ENCODE data around the gene BRAT1. TPM values are rescaled to one million over a fixed set of nuclear protein-coding genes. Genes with fewer than 3 reads are reported as not detected.

Gene BRAT1
- total and polyA plus RNA-seq, 5 donors = 15.4 to 19.0 (median 16.5) TPM

- whole genome bisulfite sequencing = 87% methylated on average over 36 of the region's 36 CpGs
- intact Hi-C loops (cut with DNase I) = no loop called here
- ATAC-seq = no peak
- no peaks in the 10 kb centered on the region for H3K27me3 ChIP-seq (ENCODE audit: control insufficient read depth, insufficient read depth)
- peak; percentile 24 to 58 (median 55) for DNase-seq
- no peak overlapping the region for H3K4me3 ChIP-seq (ENCODE audit: low read length)
- H3K9me3 ChIP-seq (ENCODE audit: control insufficient read depth, low read length) = no peaks in the 10 kb centered on the region
- H3K27ac ChIP-seq (ENCODE audit: low read length) = no peak overlapping the region
- H3K4me1 ChIP-seq (ENCODE audit: control insufficient read depth, insufficient read depth, low read length) = peaks cover 7% of the 10 kb centered on the region
These were observed 29.4 kb downstream of the BRAT1 start for GRCh38 chr7:2525658-2526630.

- intact Hi-C loops (cut with DNase I) = no loop called here
- no peak for ATAC-seq
- no peak overlapping the region for H3K27ac ChIP-seq (ENCODE audit: low read length)
- H3K4me1 ChIP-seq (ENCODE audit: control insufficient read depth, insufficient read depth, low read length) = peaks cover 6% of the 10 kb centered on the region
- peak; percentile 18 to 70 (median 55) for DNase-seq
- no peak overlapping the region for H3K4me3 ChIP-seq (ENCODE audit: low read length)
- 83% methylated on average over 53 of the region's 53 CpGs for WGBS
- H3K27me3 ChIP-seq (ENCODE audit: control insufficient read depth, insufficient read depth) = no peaks in the 10 kb centered on the region
- no peaks in the 10 kb centered on the region for H3K9me3 ChIP-seq (ENCODE audit: control insufficient read depth, low read length)
These were observed 30.3 kb downstream of the BRAT1 start for GRCh38 chr7:2524808-2525657.

- Histone ChIP-seq H3K27ac (ENCODE audit: low read length) (peak overlapping the region; percentile 66), H3K9me3 (ENCODE audit: control insufficient read depth, low read length) (no peaks in the 10 kb centered on the region), H3K4me3 (ENCODE audit: low read length) (no peak overlapping the region), H3K4me1 (ENCODE audit: control insufficient read depth, insufficient read depth, low read length) (peaks cover 6% of the 10 kb centered on the region), H3K27me3 (ENCODE audit: control insufficient read depth, insufficient read depth) (no peaks in the 10 kb centered on the region)
- ATAC-seq (peak; percentile 28 to 60), DNase-seq (peak; percentile 88 to 95 (median 93))
- intact Hi-C loops (cut with DNase I) = no loop called here
- 41% methylated on average over 51 of the region's 51 CpGs for WGBS
These were observed 31.1 kb downstream of the BRAT1 start for GRCh38 chr7:2523941-2524807.

GRCh38 chr7:2523461-2523936 is 31.8 kb downstream of the BRAT1 start:
- ATAC-seq (peak in 1 of 2 donors; percentile 4), DNase-seq (peak in 2 of 3 donors; percentile 31 to 71)
- Histone ChIP-seq H3K9me3 (ENCODE audit: control insufficient read depth, low read length) (no peaks in the 10 kb centered on the region), H3K4me3 (ENCODE audit: low read length) (peak overlapping the region; percentile 3), H3K4me1 (ENCODE audit: control insufficient read depth, insufficient read depth, low read length) (peaks cover 6% of the 10 kb centered on the region), H3K27me3 (ENCODE audit: control insufficient read depth, insufficient read depth) (no peaks in the 10 kb centered on the region), H3K27ac (ENCODE audit: low read length) (peak overlapping the region; percentile 66)
- WGBS = 27% methylated on average over 22 of the region's 22 CpGs
- intact Hi-C loops (cut with DNase I) = no loop called here

- Histone ChIP-seq H3K4me1 (ENCODE audit: control insufficient read depth, insufficient read depth, low read length) (peaks cover 6% of the 10 kb centered on the region), H3K9me3 (ENCODE audit: control insufficient read depth, low read length) (no peaks in the 10 kb centered on the region), H3K27me3 (ENCODE audit: control insufficient read depth, insufficient read depth) (no peaks in the 10 kb centered on the region), H3K4me3 (ENCODE audit: low read length) (peak overlapping the region; percentile 66), H3K27ac (ENCODE audit: low read length) (peak overlapping the region; percentile 60)
- WGBS = 41% methylated on average over 19 of the region's 19 CpGs
- intact Hi-C loops (cut with DNase I) = no loop called here
- ATAC-seq (no peak), DNase-seq (no peak)
These were observed 32.4 kb downstream of the BRAT1 start for GRCh38 chr7:2522780-2523433.

- Histone ChIP-seq H3K27me3 (ENCODE audit: control insufficient read depth, insufficient read depth) (no peaks in the 10 kb centered on the region), H3K27ac (ENCODE audit: low read length) (no peak overlapping the region), H3K9me3 (ENCODE audit: control insufficient read depth, low read length) (no peaks in the 10 kb centered on the region), H3K4me1 (ENCODE audit: control insufficient read depth, insufficient read depth, low read length) (peaks cover 6% of the 10 kb centered on the region), H3K4me3 (ENCODE audit: low read length) (peak overlapping the region; percentile 66)
- ATAC-seq (peak; percentile 6), DNase-seq (peak; percentile 62 to 82 (median 81))
- intact Hi-C loops (cut with DNase I) = no loop called here
- WGBS = 23% methylated on average over 17 of the region's 17 CpGs
These were observed 33.3 kb downstream of the BRAT1 start for GRCh38 chr7:2521952-2522591.

- Histone ChIP-seq H3K9me3 (ENCODE audit: control insufficient read depth, low read length) (no peaks in the 10 kb centered on the region), H3K4me1 (ENCODE audit: control insufficient read depth, insufficient read depth, low read length) (peaks cover 6% of the 10 kb centered on the region), H3K4me3 (ENCODE audit: low read length) (peak overlapping the region; percentile 66), H3K27me3 (ENCODE audit: control insufficient read depth, insufficient read depth) (no peaks in the 10 kb centered on the region), H3K27ac (ENCODE audit: low read length) (no peak overlapping the region)
- DNase-seq (no peak), ATAC-seq (no peak)
- 10% methylated on average over 21 of the region's 21 CpGs for WGBS
- intact Hi-C loops (cut with DNase I) = no loop called here
These were observed 34.0 kb downstream of the BRAT1 start for GRCh38 chr7:2521341-2521745.

- DNase-seq (no peak), ATAC-seq (no peak)
- Histone ChIP-seq H3K27ac (ENCODE audit: low read length) (no peak overlapping the region), H3K27me3 (ENCODE audit: control insufficient read depth, insufficient read depth) (no peaks in the 10 kb centered on the region), H3K9me3 (ENCODE audit: control insufficient read depth, low read length) (no peaks in the 10 kb centered on the region), H3K4me1 (ENCODE audit: control insufficient read depth, insufficient read depth, low read length) (peaks cover 6% of the 10 kb centered on the region), H3K4me3 (ENCODE audit: low read length) (peak overlapping the region; percentile 66)
- 19% methylated on average over 12 of the region's 12 CpGs for WGBS
- intact Hi-C loops (cut with DNase I) = no loop called here
These were observed 34.5 kb downstream of the BRAT1 start for GRCh38 chr7:2520761-2521290.

GRCh38 chr7:2520131-2520760 is 35.1 kb downstream of the BRAT1 start:
- no peaks in the 10 kb centered on the region for H3K9me3 ChIP-seq (ENCODE audit: control insufficient read depth, low read length)
- no peaks in the 10 kb centered on the region for H3K27me3 ChIP-seq (ENCODE audit: control insufficient read depth, insufficient read depth)
- WGBS = 3% methylated on average over 37 of the region's 37 CpGs
- peaks cover 6% of the 10 kb centered on the region for H3K4me1 ChIP-seq (ENCODE audit: control insufficient read depth, insufficient read depth, low read length)
- H3K4me3 ChIP-seq (ENCODE audit: low read length) = peak overlapping the region; percentile 66
- H3K27ac ChIP-seq (ENCODE audit: low read length) = peak overlapping the region; percentile 31
- intact Hi-C loops (cut with DNase I) = no loop called here
- no peak for ATAC-seq
- DNase-seq = peak in 1 of 3 donors; percentile 71
